NCI-H2107 treated with DMSO at 0.1 percent for 48 hours (cell line): ENCODE data around the gene LMLN.
"Not testable (repeated sequence)": the region's sequence is repeated elsewhere in the genome, so short reads cannot be mapped to it uniquely, and the experiment has no call there.

Source experiments
- DNase-seq: peaks from one replicate; lab custom pipeline; 2025; ENCODE audit not compliant: unreplicated experiment; lab: John Stamatoyannopoulos, UW

The LMLN gene

DNA sequence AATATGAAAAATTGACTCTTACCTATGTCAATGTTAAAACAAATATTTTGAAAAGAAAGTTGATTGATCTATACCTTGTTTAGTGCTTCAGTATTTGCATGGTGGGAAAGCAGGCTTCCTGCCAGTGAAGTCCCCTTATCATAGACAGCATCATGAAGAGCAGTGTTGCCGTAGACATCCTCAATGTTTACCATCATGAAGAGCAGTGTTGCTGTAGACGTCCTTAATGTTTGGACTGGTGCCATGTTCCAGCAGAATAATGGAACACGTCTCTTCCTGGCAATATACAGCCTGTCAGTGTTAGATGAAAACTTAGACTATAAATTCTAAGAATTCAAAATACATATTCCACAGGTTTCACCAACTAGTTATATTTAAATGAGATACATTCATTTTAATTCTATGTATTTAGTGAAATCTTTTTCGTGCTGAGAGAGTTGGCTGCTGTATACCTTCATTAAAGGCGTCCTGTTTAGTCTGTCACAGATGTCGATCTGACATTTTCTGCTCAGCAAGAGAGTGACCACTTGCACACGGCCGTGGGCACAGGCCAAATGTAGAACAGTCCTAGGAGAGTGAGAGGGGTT is 116.8 kb downstream of the LMLN start:
- no peak for DNase-seq

- DNase-seq: no peak
Observed at GRCh38 chr3:198079771-198080520, 119.9 kb downstream of the LMLN start.

DNA sequence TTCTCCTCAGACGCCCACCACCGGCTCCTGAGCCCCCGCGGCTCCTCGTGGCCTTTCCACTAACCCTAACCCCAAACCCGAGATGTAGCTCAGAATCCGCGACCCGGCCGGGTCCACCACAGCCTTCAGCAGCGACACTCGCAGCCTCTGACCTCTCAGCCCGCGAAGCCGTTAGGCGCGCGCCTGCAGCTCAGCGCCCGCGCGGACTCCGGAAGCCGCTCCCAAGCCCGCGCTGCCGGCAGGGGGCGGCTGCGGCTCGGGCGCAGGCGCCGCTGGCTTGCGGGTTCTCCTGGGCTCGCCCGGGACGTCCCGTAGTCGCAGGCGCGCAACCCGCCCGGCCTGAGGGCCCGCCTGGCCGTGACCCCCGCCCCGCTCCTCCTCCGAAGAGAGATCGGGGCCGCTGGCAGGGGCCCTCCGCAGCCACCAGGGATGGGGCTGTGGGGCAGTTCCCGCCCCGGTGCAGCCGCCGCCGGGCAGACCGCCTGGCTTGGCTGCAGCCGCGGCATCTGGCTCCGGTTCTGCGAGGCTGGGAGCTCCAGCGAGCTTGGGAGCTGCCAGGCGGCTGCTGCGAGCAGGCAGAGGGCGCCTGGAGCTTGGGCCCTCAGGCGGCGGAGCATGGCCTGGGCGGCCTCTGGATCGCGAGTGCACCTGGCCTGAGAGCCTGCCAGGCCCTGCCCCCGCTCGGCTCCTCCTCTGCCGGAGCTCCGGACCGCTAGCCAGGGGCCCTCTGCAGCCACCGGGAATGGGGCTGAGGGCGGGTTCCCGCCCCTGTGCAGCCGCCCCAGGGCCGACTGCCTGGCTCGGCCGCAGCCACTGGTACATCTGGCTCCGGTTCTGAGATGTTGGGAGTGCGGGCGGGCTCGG is 120.7 kb downstream of the LMLN start:
- DNase-seq: peak; percentile 15

- no peak for DNase-seq
Observed at GRCh38 chr3:198081421-198081844, 121.4 kb downstream of the LMLN start.

DNA sequence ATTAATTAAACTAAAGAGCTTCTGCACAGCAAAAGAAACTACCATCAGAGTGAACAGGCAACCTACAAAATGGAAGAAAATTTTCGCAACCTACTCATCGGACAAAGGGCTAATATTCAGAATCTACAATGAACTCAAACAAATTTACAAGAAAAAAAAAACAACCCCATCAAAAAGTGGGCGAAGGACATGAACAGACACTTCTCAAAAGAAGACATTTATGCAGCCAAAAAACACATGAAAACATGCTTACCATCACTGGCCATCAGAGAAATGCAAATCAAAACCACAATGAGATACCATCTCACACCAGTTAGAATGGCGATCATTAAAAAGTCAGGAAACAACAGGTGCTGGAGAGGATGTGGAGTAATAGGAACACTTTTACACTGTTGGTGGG is 122.2 kb downstream of the LMLN start:
- not testable (repeated sequence) for DNase-seq

DNA sequence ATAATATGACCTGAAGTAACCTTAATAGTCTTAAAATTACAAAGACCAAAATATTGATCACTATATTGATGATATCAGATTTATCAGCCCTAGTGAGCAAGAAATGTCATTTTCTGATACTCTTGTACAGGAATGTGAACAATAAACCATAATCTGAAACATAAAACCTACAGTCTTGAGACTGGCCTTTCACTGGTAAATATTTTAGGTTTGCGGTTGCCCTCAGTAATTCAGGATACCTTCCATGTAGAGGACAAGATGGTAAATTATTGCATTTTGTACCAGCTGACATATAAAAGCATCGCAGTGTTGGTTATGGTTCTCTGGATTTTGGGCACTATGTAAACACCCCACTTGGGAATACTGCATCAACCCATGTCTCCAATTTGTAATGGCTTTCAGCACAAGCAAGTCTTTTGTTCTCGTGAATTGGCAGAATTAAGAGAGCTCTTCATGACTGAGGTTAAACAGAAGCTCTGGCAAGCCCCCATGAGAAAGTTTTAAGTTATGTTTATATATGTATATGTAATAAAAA is 128.5 kb downstream of the LMLN start:
- no peak for DNase-seq

GRCh38 chr3:198090795-198091332 is 130.8 kb downstream of the LMLN start:
- no peak for DNase-seq

GRCh38 chr3:198092276-198092675 is 132.3 kb downstream of the LMLN start:
- no peak for DNase-seq

DNA sequence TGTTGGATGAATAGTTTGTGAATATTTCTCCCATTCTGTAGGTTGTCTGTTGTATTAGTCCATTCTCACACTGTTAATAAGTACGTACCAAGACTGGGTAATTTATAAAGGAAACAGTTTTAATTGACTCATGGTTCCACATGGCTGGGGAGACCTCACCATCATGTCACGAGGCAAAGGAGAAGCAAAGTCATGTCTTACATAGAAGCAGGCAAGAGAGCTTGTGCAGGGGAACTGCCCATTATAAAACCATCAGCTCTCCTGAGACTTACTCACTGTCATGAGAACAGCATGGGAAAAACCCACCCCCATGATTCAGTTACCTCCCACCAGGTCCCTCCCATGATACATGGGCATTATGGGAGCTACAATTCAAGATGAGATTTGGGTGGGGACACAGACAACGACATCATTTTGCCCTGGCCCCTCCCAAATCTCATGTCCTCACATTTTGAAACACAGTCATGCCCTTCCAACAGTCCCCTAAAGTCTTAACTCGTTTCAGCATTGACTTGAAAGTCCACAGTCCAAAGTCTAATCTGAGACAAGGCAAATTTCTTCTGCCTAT is 133.2 kb downstream of the LMLN start:
- no peak for DNase-seq
